CD4-positive, alpha-beta T cell treated with Interleukin-6 for 4 hours (primary cell): Measurements from ENCODE around the gene BBS12.
"Not testable (repeated sequence)": the region's sequence is repeated elsewhere in the genome, so short reads cannot be mapped to it uniquely, and the experiment has no call there.

Experiments used
- DNase-seq: peaks from one replicate; pipeline ENCODE4 v3.0.0-alpha.2; 2020; ENCODE audit warnings: mixed read lengths

BBS12 gene

GRCh38 chr4:122766353-122766705 lies 33.8 kb downstream of the BBS12 start:
- no peak for DNase-seq

GRCh38 chr4:122766950-122767349 lies 34.4 kb downstream of the BBS12 start:
- no peak for DNase-seq

- no peak for DNase-seq
These were observed 39.2 kb downstream of the BBS12 start for GRCh38 chr4:122771724-122772123.

DNA sequence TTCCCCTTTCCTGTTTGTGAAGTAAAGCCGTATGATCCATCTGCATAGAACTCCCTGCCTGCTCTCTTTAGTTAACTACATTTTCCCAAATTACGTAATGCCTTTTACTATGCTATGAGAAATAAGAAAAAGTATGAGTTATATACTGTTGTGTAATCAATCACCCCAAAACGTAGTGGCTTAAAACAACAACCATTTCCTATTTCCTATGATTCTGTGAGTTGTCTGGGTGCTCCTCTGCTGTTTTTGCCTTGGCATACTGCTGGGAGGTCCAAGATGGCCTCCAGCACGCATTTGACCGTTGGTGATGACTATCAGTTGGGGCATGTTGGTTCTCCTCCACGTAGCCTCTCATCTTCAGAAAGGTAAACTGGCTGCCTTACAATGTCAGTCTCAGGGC lies 39.8 kb downstream of the BBS12 start:
- no peak for DNase-seq

DNA sequence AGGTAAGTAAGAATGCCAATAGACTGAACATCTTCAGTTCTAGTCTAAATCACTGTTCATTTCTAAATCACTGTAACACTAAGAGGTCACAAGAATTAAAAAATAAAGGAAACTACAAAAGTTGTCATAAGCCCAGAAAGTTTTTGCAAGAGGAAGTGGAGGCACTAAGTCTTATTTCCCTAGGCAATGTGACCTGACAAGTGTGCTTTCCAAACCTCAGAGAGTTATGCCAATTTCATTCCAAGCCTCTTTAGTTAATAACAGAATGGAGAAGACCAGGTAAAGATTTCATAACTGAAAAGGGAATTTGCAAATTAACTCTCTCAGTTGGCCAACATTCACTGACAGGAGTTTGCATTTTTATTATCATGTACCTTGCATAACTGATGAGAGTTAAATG lies 40.5 kb downstream of the BBS12 start:
- DNase-seq = no peak

- DNase-seq = no peak
These were observed 42.5 kb downstream of the BBS12 start for GRCh38 chr4:122775039-122775438.

DNA sequence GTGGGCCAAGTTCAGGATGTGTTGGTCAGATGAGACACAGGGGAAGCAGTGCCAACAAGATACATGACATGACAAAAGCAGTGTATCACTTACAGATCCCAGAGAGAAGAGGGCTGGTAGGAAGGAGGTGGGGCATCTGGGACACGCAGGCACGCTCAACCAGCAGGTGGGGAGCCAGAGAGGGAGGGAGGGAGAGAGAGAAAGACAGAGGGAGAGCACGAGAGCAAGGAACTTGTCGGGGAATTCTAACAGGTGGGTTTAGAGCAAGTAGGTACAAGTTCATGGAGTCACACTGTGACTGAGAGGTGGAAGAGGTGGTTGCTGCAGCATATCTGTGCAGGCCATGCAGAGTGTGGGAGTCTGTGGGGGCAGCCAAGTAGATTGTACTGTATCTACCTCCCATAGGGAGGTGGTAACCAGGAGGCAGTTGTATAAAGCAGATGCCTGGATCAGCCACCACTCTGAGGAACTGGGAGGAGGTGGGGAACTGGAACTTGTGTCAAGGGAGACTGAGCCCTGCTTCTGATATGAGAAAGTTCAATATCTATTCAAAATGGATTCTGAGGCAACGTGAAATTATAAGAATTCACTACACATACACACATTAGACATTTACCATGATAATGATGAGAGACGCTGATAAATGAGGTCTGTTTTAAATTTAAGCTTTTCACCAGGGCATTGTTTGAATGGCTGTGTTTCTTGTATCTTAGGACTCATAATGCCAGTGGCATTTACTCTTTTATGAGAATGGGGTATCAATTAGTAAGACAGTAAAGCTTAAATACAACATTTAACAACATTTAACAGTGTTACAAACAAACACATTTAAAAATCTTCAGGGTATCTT lies 43.7 kb downstream of the BBS12 start:
- no peak for DNase-seq

DNA sequence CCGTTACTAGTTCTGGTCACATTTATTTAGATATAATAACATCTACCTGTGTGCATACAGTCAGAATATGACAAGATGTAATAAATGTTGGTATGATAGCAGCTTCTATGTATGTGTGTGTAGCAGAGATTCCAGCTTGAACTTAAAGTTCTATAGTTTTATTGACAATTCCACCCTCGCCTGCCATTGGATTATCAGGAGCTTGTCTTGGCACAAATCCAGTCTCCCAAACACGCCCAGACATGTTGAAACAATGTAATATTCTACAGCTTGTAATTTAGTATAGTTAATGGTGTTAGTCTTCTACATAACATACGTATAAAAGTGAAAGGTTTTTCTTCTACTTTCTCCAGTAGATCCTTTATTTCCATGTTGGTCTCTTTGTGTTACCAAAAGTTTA lies 44.4 kb downstream of the BBS12 start:
- DNase-seq = no peak

GRCh38 chr4:122777846-122778673 lies 45.6 kb downstream of the BBS12 start:
- DNase-seq = no peak

- no peak for DNase-seq
These were observed 49.0 kb downstream of the BBS12 start for GRCh38 chr4:122781486-122781885.

DNA sequence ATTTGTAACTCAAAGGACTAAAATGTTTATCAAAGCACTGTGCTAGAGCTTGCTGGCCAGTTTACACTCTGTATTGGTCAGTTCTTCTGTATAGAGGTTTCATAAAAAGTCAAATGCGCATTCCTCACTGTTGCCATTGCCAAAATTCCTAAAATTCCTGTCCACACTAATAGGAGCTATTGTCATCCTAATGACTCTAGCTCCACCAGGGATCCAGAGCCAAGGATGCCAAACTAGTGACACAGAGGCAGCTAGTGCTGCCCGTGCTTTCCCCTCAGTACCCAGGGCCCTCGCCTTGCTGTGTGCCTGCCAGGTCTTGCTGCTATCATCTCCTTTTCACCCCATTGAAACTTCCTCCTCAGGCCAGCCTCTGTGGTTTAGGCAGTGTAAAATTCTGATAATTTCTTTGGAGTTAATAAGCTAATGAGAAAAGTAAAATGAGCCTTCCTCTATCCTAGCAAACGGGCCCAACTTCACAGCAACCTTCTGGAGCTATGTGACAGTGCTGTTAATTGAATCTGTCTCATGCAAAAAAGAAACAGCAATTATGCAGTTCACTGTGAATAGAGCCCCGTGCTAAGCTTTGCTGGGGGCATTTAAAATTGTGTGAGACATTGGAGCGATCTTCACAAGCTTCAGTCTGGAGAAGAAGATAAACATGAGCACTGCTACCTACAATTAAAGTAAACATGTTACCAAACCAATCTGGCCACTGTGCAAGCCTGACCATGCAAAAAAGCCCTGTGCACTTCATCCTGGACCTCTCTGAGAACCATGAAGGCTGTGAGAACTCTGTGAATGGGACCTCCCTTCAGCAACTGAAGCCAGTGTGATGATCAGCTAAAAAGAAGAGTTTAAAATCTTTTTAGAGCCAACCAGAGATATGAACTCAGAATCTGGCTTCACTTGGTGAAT lies 51.1 kb downstream of the BBS12 start:
- DNase-seq = no peak

DNA sequence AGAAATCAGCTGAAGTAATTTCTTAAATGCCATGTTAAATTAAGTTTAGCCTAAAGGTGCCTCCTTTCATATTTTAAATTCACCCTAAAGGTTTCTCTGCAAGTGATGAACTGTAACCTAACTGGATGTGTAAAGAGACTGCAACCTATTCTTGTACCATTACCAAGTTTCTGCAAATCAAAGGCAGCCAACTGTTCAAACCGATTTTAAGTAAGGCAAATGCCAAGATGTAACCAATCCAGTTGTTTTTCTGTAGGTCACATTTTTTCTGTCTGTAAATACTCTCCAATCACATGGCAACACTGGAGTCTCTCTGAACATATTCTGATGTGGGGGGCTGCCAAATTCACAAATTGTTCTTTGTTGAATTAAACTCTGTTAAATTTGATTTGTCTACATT lies 51.8 kb downstream of the BBS12 start:
- no peak for DNase-seq

DNA sequence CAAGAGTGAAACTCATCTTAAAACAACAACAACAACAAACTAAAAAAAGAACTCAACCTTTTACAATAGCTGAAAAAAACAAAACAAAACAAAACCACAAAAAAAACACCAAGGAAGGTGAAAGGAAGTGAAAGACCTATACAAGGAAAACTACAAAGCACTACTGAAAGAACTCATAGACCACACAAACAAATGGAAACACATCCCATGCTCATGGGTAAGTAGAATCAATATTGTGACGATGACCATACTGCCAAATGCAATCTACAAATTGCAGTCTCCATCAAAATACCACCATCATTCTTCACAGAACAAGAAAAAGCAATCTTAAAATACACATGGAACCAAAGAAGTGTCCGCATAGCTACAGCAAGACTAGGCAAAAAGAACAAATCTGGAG lies 52.6 kb downstream of the BBS12 start:
- DNase-seq = no peak

DNA sequence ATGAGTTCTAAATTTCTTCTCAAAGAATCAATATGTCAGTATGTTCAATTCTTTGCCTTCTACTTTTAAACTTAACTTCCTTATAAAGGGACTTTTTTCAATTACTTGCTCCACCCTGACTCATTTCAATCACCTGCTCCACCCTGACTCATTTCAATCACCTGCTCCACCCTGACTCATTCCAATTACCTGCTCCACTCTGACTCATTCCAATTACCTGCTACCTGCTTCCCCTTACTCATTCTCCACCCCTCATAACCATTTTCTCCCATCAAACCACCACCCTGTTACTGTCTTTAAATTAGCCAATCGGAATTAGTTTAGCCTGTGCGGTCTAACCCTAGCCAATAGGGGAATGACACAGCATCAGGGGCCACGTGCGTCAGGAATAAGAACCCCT lies 53.8 kb downstream of the BBS12 start:
- not testable (repeated sequence) for DNase-seq

- not testable (repeated sequence) for DNase-seq
These were observed 54.4 kb downstream of the BBS12 start for GRCh38 chr4:122786920-122787319.

DNA sequence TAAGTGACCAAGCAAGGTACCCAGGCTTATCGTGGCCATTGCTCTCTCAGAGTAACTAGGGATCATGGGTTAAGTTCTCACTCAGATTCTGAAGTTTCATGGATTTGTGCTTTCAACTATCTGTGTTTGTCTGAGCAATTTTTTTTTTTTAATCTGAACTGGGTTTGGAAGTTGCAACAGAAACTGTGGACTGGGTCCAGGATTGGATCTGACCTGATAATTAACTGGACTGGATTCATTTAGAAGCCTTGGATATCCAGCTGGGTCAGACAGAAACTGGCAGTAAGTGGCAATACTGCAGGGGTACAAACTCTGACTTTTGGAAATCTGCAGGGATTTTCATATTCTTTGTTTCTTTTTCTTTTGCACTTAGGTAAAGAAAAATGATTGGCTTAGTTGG lies 55.4 kb downstream of the BBS12 start:
- no peak for DNase-seq

- no peak for DNase-seq
These were observed 56.4 kb downstream of the BBS12 start for GRCh38 chr4:122788935-122789334.

DNA sequence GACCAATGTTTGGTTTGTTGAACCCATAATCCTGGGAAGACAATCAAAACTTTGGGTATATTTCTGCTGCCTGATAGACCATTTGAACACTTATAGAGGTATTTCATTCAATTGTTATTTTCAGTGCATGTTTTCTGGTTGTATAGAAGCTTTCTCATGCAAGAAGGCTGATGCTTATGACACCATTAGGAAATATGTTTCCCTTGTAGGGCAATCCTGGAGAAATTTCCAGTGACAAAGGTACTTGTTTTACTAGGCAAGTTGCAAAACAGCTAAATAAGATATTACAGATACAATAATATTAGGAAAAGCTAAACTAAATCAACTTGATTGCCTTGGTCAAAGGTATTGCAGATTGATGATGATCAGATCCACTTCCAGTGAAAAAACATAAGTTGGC lies 61.3 kb downstream of the BBS12 start:
- no peak for DNase-seq
